Stomach (tissue), 4 donors: Measurements from ENCODE around the gene IFT22.

Experiments
- CTCF ChIP-seq, 7 experiments: fragments of 450-650 bp in 4 of 7; fragments of 200-600 bp in 3 of 7; sonication (generic) in 3 of 7; IDR thresholded peaks; one replicate each; pipeline ENCODE4 v1.5.1; 2016 to 2019; ENCODE audit warnings: antibody characterized with exemption in 7 of 7, control low read depth in 2 of 7, mild to moderate bottlenecking in 1 of 7
- POLR2A ChIP-seq, 4 donors: fragments of 450-650 bp; IDR thresholded peaks; one replicate each; pipeline ENCODE4 v1.6.1; 2016; ENCODE audit warnings: antibody characterized with exemption in 4 of 4, control low read depth in 2 of 4, mild to moderate bottlenecking in 1 of 4, moderate library complexity in 1 of 4

- TF ChIP-seq CTCF (IDR thresholded peaks at IDR 0.05) (no peak), POLR2A (IDR thresholded peaks at IDR 0.05) (no peak)
These were observed 42.9 kb downstream of the IFT22 start for GRCh38 chr7:101278461-101279292.
